ENCODE results near the gene CATSPERD.
"Not testable (repeated sequence)": the region's sequence is repeated elsewhere in the genome, so short reads cannot be mapped to it uniquely, and the experiment has no call there.

CATSPERD gene

GRCh38 chr19:5686326-5686646 lies 34.2 kb upstream of the CATSPERD start:
- DNase-seq: no peak

GRCh38 chr19:5686647-5687359 lies 33.6 kb upstream of the CATSPERD start:
- peak; percentile 88 to 99 for DNase-seq

GRCh38 chr19:5687360-5688198 lies 32.9 kb upstream of the CATSPERD start:
- no peak for DNase-seq

- not testable (repeated sequence) for DNase-seq
Observed at GRCh38 chr19:5688262-5688881, 32.1 kb upstream of the CATSPERD start.

- DNase-seq: peak; percentile 91 to 94
Observed at GRCh38 chr19:5690125-5690954, 30.1 kb upstream of the CATSPERD start, which contains the start of gene RPL36. TSS of gene RPL36 (plus strand) at chr19:5690295. CDS start at chr19:5690508, 213 bp downstream.

GRCh38 chr19:5690955-5691821 lies 29.2 kb upstream of the CATSPERD start:
- peak in 1 of 2 donors; percentile 7 for DNase-seq

- no peak for DNase-seq
Observed at GRCh38 chr19:5691822-5692722, 28.4 kb upstream of the CATSPERD start.

- no peak for DNase-seq
Observed at GRCh38 chr19:5692723-5693194, 27.7 kb upstream of the CATSPERD start.

GRCh38 chr19:5693195-5694166 lies 27.0 kb upstream of the CATSPERD start:
- no peak for DNase-seq

GRCh38 chr19:5694167-5694955 lies 26.1 kb upstream of the CATSPERD start:
- no peak for DNase-seq

GRCh38 chr19:5694956-5695648 lies 25.3 kb upstream of the CATSPERD start:
- no peak for DNase-seq

GRCh38 chr19:5695649-5696195 lies 24.7 kb upstream of the CATSPERD start:
- no peak for DNase-seq

- DNase-seq: no peak
Observed at GRCh38 chr19:5696196-5697021, 24.0 kb upstream of the CATSPERD start.

- DNase-seq: no peak
Observed at GRCh38 chr19:5697022-5697889, 23.2 kb upstream of the CATSPERD start.

GRCh38 chr19:5697890-5698634 lies 22.4 kb upstream of the CATSPERD start:
- DNase-seq: no peak

Data from bone marrow (tissue), 2 donors.